Cardiac fibroblast (primary cell): ENCODE data around the gene CLIP1.
"Not testable (repeated sequence)": the region's sequence is repeated elsewhere in the genome, so short reads cannot be mapped to it uniquely, and the experiment has no call there.

Source experiments
- DNase-seq, 2 donors: peaks; one replicate each; pipeline versions ENCODE4 v3.0.0 to v3.0.0-alpha.2; 2010; ENCODE audit warnings: low read depth in 2 of 2
- H3K4me3 ChIP-seq, 2 donors: replicated peaks in 1 of 2; 1 replicate in 1 of 2; 2 replicates in 1 of 2; pipeline ENCODE4 v1.5.1; 2011; ENCODE audit warnings: low read depth in 2 of 2, low read length in 2 of 2, mild to moderate bottlenecking in 2 of 2, moderate library complexity in 1 of 2
- TF ChIP-seq, protein P1 (sequence below): IDR thresholded peaks from one replicate; pipeline ENCODE4 v1.5.1; 2011; ENCODE audit warnings: low read depth, mild to moderate bottlenecking, low read length, inconsistent platforms

CLIP1 gene

DNA sequence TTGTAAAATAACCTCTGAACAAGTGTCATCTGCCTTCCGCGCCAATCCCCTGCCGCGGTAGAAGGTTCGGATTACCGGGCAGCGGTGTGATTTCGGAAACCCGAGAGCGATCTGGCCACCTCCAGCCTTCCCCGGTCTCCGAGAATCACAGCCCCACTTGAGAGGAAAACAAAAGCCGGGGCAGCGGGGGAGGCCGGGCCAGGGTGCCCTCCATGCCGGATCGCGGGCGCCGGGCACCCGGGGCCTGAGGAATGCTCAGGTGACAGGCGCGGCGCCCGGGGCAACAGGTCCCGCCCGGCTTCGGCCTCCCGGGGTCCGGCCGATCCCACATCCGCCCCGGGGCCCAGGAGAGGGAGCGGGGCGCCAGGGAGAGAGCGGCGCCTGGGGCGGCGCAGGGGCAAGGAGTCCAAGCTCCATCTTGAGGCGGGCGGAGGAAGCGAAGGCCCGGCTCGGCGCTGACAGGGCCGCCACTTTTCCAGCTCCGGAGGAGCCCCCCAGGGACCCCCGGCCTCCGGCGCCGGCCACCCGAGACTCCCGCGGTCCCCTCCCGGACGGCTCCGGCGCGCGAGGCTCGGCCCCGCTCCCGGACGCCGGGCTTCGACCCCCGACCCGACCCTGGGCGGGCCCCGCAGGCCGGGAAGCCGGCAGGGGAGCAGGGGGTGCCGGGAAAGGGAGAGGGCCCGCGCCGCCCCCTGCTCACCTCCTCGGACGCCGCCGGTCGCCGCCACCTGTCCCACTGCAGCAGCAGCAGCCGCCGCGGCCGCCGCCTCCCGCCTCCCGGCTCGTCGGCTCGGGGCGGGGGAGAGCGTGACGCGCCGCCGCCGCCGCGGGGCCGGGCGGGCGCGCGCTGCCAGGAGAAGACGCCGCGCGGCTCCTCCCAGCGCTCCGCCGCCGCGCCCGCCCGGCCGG lies at the start of gene CLIP1:
Gene CLIP1, minus strand, starts transcription at position 849 of the 909 bp plus-strand sequence. CDS start 42,217 bp downstream, outside the sequence.
- peak within 1 kb of the TSS; percentile 75 to 79 for H3K4me3 ChIP-seq
- peak; percentile 72 to 82 for DNase-seq
- TF ChIP-seq, protein P1, sequence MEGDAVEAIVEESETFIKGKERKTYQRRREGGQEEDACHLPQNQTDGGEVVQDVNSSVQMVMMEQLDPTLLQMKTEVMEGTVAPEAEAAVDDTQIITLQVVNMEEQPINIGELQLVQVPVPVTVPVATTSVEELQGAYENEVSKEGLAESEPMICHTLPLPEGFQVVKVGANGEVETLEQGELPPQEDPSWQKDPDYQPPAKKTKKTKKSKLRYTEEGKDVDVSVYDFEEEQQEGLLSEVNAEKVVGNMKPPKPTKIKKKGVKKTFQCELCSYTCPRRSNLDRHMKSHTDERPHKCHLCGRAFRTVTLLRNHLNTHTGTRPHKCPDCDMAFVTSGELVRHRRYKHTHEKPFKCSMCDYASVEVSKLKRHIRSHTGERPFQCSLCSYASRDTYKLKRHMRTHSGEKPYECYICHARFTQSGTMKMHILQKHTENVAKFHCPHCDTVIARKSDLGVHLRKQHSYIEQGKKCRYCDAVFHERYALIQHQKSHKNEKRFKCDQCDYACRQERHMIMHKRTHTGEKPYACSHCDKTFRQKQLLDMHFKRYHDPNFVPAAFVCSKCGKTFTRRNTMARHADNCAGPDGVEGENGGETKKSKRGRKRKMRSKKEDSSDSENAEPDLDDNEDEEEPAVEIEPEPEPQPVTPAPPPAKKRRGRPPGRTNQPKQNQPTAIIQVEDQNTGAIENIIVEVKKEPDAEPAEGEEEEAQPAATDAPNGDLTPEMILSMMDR: peak; percentile 44

DNA sequence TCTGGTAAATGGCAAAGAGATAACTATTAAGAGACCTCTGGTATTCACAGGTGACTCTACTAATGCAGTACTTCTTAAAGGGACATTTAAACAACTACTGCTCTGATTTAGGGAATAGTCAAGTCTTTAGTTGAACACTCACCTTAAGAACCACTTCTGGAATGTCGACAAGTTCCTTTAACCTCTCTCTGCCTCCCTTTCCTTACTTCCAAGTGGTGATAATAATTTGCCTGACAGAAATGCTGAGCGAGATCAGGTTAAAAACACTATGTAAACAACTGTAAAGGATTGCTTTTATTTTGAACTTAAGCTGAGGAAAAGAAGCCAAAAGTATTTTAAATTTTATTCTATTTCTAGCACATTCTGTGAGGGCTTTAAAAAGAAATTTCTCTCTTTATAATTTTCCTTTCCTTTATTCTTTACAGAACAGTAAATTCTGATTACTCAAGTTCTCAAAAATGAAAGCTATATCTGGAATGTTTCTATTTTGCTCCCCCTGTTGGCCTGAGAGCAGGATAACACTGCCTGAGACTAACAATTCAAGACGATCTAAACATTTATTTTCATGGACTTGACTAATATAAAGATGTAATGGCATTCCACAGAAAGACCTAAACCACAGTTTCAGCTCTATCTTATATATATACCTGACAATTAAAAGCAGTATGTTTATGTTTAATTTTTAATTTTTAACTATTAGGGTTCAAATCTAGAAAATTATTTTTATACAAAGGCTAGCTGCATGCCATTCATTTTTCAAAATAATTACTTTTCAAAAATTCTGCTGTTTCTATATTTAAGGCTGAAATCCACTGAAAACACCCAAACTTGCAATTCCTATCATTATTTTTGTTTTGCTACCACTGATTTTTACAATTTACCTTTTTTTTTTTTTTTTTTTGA lies 49.1 kb upstream of the CLIP1 start:
- peak; percentile 86 to 89 for DNase-seq
- TF ChIP-seq, protein P1: peak; percentile 77
- H3K4me3 ChIP-seq: no peak overlapping the region

DNA sequence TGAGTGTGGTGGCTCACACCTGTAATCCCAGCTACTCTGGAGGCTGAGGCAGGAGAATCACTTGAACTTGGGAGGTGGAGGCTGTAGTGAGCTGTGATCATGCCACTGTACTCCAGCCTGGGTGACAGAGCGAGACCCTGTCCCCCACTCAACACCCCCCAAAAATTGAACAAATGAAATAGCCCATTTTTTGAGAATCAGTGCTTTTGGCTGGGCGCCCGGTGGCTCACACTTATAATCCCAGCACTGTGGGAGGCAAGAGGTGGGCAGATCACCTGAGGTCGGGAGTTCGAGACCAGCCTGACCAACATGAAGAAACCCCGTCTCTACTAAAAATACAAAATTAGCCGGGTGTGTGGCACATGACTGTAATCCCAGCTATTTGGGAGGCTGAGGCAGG lies 48.1 kb upstream of the CLIP1 start:
- DNase-seq, H3K4me3 ChIP-seq: not testable (repeated sequence)

DNA sequence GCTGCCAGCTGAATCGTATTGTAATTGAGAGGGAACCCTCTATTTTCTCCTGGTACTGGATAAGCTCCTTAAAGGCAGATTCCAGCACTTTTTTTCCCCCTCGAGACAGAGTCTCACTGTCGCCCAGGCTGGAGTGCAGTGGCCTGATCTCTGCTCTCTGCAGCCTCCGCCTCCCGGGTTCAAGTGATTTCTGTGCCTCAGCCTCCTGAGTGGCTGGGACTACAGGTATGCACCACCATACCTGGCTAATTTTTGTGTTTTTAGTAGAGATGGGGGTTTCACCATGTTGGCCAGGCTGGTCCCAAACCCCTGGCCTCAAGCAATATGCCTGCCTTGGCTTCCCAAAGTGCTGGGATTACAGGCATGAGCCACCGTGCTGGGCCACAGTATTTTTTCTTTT lies 47.4 kb upstream of the CLIP1 start:
- not testable (repeated sequence) for DNase-seq

DNA sequence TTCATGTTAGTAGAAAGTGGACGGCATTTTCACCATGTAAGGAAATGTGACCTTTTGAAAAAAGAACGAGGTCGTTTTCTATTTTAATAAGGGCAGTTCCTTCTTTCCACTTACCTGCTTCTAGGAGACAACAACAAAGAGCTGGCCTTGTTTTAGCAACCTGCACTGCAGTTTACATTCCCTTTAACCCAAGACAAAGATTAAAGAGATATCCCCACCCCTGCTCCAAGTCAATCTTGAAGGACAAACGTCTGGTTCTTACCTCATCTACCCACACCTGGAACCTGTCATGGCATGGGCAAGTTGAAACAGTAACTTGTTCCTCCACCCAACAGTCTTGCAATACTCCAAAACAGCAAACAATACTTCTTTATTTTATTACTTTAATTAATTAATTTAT lies 45.5 kb upstream of the CLIP1 start:
- no peak overlapping the region for H3K4me3 ChIP-seq
- DNase-seq: no peak
- TF ChIP-seq, protein P1: no peak

More for the DNA sequence above, 47.4 kb upstream of the CLIP1 start:
- H3K4me3 ChIP-seq: not testable (repeated sequence)

DNA sequence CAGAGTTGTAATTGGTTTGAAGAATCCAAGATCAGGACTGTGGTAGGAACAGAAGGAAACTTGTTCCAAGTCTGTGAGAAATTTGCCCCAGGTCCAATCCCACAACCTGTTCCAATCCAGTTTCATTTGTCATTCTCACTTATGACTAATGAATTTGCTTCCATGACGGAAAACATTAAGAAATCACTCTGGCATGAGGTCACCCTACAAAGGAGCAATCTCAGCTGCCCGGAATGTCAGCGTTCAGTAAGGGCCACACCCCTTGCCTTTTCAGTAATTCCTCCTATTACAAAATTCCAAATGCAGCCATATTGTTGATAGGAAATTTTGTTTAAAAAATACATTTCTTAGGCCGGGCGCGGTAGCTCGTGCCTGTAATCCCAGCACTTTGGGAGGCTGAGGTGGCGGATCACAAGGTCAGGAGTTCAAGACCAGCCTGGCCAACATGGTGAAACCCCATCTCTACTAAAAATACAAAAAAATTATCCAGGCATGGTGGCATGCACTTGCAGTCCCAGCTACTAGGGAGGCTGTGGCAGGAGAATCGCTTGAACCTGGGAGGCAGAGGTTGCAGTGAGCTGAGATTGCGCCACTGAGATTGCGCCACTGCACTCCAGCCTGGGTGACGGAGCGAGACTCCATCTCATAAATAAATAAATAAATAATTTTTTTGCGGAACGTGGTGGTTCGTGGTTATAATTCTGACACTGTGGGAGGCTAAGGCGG lies 42.0 kb upstream of the CLIP1 start:
- peak; percentile 96 to 99 for DNase-seq
- H3K4me3 ChIP-seq: not testable (repeated sequence)

DNA sequence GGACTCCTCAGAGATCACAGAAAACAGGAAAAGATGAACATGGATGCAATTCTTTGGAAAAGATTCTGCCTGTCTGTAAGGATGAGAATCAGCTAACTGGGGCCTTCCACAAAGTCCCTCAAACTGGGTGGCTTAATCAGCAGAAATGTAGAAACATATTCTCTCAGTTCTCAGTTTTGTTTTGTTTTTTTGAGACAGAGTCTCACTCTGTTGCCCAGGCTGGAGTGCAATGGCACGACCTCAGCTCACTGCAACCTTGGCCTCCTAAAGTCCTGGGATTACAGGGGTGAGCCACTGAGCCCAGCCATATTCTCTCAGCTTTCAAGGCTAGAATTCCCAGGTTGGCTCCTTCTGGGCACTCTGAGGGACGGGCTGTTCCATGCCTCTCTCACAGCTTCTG lies 38.2 kb upstream of the CLIP1 start:
- no peak for DNase-seq
- TF ChIP-seq, protein P1: no peak
- H3K4me3 ChIP-seq: no peak overlapping the region

DNA sequence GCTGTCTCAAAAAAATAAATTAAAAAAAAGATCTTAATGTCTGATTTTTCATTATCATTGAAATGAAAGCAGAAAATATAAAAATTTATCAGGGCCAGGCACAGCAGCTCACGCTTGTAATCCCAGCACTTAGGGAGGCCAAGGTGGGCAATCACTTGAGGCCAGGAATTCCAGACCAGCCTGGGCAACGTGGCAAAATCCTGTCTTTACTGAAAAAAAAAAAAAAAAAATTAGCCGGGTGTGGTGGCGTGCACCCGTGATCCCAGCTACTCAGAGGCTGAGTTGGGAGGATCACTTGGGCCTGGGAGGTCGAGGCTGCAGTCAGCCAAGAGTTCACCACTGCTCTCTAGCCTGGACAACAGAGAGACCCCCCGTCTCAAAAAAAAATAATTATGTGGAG lies 37.6 kb upstream of the CLIP1 start:
- DNase-seq: no peak
- no peak overlapping the region for H3K4me3 ChIP-seq
- TF ChIP-seq, protein P1: no peak
